ENCODE data around the gene DPF3. TPM values are rescaled to one million over a fixed set of nuclear protein-coding genes. Genes with fewer than 3 reads are reported as not detected.

Gene DPF3
- total RNA-seq, 2 donors from 2014 or later = 11.0 TPM; not detected in 1

DNA sequence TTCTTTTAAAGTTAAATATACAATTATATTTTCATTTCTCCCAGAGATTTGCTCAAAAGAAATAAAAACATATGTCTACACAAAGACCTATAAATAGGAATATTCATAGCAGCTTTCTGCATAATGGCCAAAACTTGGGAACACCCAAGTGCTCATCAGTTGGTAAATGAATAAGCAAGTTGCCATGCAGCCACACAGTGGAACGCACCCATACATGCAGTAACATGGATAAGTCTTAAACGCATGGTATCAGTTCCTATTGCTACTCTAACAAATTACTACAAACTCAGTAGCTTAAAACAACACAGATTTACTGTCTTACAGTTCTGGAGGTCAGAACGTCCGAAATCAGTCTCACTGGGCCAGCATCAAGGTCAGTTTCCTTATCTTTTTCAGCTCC, 78.5 kb downstream of the DPF3 start:
- Histone ChIP-seq H3K27ac (no peak overlapping the region), H3K27me3 (replicated peaks; ENCODE audit: insufficient read depth) (no peaks in the 10 kb centered on the region), H3K4me1 (replicated peaks) (no peaks in the 10 kb centered on the region), H3K36me3 (no peaks in the 10 kb centered on the region), H3K9me3 (no peaks in the 10 kb centered on the region), H3K4me3 (no peak overlapping the region)
- TF ChIP-seq, protein P1, sequence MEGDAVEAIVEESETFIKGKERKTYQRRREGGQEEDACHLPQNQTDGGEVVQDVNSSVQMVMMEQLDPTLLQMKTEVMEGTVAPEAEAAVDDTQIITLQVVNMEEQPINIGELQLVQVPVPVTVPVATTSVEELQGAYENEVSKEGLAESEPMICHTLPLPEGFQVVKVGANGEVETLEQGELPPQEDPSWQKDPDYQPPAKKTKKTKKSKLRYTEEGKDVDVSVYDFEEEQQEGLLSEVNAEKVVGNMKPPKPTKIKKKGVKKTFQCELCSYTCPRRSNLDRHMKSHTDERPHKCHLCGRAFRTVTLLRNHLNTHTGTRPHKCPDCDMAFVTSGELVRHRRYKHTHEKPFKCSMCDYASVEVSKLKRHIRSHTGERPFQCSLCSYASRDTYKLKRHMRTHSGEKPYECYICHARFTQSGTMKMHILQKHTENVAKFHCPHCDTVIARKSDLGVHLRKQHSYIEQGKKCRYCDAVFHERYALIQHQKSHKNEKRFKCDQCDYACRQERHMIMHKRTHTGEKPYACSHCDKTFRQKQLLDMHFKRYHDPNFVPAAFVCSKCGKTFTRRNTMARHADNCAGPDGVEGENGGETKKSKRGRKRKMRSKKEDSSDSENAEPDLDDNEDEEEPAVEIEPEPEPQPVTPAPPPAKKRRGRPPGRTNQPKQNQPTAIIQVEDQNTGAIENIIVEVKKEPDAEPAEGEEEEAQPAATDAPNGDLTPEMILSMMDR (IDR thresholded peaks at IDR 0.05) = no peak
- TF ChIP-seq POLR2AphosphoS5 (IDR thresholded peaks at IDR 0.05) (no peak), POLR2A (IDR thresholded peaks at IDR 0.05) (no peak)
- 77% methylated on average over 4 of the region's 4 CpGs for WGBS
- intact Hi-C loops (cut with DNase I) = no loop called here
- no peak for DNase-seq (ENCODE audit: low spot score)

- intact Hi-C loops (cut with DNase I) = no loop called here
- H3K27ac ChIP-seq = no peak overlapping the region
- 41% methylated on average over 17 of the region's 17 CpGs for WGBS
- H3K4me1 ChIP-seq (replicated peaks) = no peaks in the 10 kb centered on the region
- H3K9me3 ChIP-seq = no peaks in the 10 kb centered on the region
- no peak for DNase-seq (ENCODE audit: low spot score)
- H3K4me3 ChIP-seq = no peak overlapping the region
- H3K27me3 ChIP-seq (replicated peaks; ENCODE audit: insufficient read depth) = no peaks in the 10 kb centered on the region
- TF ChIP-seq, protein P1 (IDR thresholded peaks at IDR 0.05) = no peak
- no peak for TF ChIP-seq POLR2A (IDR thresholded peaks at IDR 0.05)
- no peak for TF ChIP-seq POLR2AphosphoS5 (IDR thresholded peaks at IDR 0.05)
- no peaks in the 10 kb centered on the region for H3K36me3 ChIP-seq
Observed at GRCh38 chr14:72812292-72812851, 81.5 kb downstream of the DPF3 start.

- no peaks in the 10 kb centered on the region for H3K9me3 ChIP-seq
- DNase-seq (ENCODE audit: low spot score) = no peak
- WGBS = 79% methylated on average over 8 of the region's 8 CpGs
Observed at GRCh38 chr14:72810201-72810600, 83.7 kb downstream of the DPF3 start.

DNA sequence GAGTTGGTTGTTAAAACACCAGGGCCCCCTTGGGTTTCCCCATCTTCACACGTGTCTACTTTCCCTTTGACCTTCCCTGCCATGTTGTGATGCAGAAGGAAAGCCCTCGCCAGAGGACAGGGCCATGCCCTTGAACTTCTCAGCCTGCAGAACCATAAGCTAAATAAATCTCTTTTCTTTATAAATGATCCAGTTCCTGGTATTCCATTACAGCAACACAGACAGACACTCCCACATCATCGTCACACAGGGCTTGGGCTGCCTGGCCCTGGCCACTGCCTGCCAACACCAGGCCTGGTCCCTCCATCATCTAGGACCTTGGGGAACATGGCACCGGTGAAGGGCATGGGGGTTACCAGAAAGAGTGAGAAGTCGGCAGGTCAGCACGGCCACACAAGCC, 84.8 kb downstream of the DPF3 start:
- TF ChIP-seq POLR2AphosphoS5 (IDR thresholded peaks at IDR 0.05) = no peak
- TF ChIP-seq, protein P1 (IDR thresholded peaks at IDR 0.05) = no peak
- H3K4me1 ChIP-seq (replicated peaks) = no peaks in the 10 kb centered on the region
- H3K9me3 ChIP-seq = no peaks in the 10 kb centered on the region
- H3K4me3 ChIP-seq = no peak overlapping the region
- intact Hi-C loops (cut with DNase I) = no loop called here
- H3K36me3 ChIP-seq = no peaks in the 10 kb centered on the region
- no peak for DNase-seq (ENCODE audit: low spot score)
- no peak overlapping the region for H3K27ac ChIP-seq
- no peaks in the 10 kb centered on the region for H3K27me3 ChIP-seq (replicated peaks; ENCODE audit: insufficient read depth)
- WGBS = 78% methylated on average over 6 of the region's 6 CpGs

More at GRCh38 chr14:72810201-72810600, 83.7 kb downstream of the DPF3 start:
- TF ChIP-seq POLR2AphosphoS5 (IDR thresholded peaks at IDR 0.05) (no peak), POLR2A (IDR thresholded peaks at IDR 0.05) (no peak)
- TF ChIP-seq, protein P1 (IDR thresholded peaks at IDR 0.05) = no peak
- no peaks in the 10 kb centered on the region for H3K4me1 ChIP-seq (replicated peaks)
- intact Hi-C loops (cut with DNase I) = no loop called here
- H3K27me3 ChIP-seq (replicated peaks; ENCODE audit: insufficient read depth) = no peaks in the 10 kb centered on the region
- no peak overlapping the region for H3K4me3 ChIP-seq
- no peaks in the 10 kb centered on the region for H3K36me3 ChIP-seq
- no peak overlapping the region for H3K27ac ChIP-seq

- H3K36me3 ChIP-seq = no peaks in the 10 kb centered on the region
- TF ChIP-seq POLR2A (IDR thresholded peaks at IDR 0.05) (no peak), POLR2AphosphoS5 (IDR thresholded peaks at IDR 0.05) (no peak)
- TF ChIP-seq, protein P1 (IDR thresholded peaks at IDR 0.05) = no peak
- no peaks in the 10 kb centered on the region for H3K9me3 ChIP-seq
- no peaks in the 10 kb centered on the region for H3K27me3 ChIP-seq (replicated peaks; ENCODE audit: insufficient read depth)
- intact Hi-C loops (cut with DNase I) = no loop called here
- no peaks in the 10 kb centered on the region for H3K4me1 ChIP-seq (replicated peaks)
- H3K4me3 ChIP-seq = no peak overlapping the region
- no peak overlapping the region for H3K27ac ChIP-seq
- WGBS = 57% methylated on average over 4 of the region's 4 CpGs
- DNase-seq (ENCODE audit: low spot score) = no peak
Observed at GRCh38 chr14:72808564-72808963, 85.3 kb downstream of the DPF3 start.

Data from prostate gland (tissue), 2 donors.